Measurements from ENCODE around the gene KCNQ1. TPM values are rescaled to one million over a fixed set of nuclear protein-coding genes. Genes with fewer than 3 reads are reported as not detected.

KCNQ1 gene
- total RNA-seq, 4 donors from 2014 or later, result 2.6 to 12.7 (median 4.9) TPM

DNA sequence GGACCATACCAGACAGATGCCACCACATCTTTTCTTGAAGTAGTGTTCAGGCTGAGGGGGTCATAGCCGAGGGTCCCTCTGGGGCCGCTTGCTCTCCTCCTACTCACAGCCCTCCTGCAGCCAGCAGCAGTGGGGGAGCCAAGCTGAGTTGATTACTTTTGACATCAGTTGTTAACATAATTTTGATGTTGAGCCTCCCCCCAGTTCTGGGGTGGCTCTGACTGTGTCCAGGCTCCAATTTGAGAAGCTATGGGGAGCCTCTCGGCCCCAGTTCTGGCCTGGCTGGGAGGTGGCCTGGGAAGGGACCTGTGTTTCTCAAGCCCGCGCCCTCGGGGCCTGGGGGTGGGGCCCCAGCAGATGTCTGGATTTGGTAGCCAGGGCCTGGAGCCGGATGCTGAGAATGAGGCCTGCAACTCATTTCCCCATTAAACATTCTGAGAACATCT is 207.0 kb downstream of the KCNQ1 start:
- Histone ChIP-seq H3K4me1 (no peaks in the 10 kb centered on the region), H3K27ac (no peak overlapping the region), H3K9me3 (peaks cover 0 to 95% (median 0%) of the 10 kb centered on the region in 3 donors), H3K36me3 (no peaks in the 10 kb centered on the region), H3K4me3 (no peak overlapping the region), H3K27me3 (no peaks in the 10 kb centered on the region)
- TF ChIP-seq POLR2A (IDR thresholded peaks at IDR 0.05), result no peak
- no peak for TF ChIP-seq POLR2AphosphoS5 (IDR thresholded peaks at IDR 0.05)
- TF ChIP-seq EP300 (IDR thresholded peaks at IDR 0.05), result no peak
- TF ChIP-seq, protein P1, sequence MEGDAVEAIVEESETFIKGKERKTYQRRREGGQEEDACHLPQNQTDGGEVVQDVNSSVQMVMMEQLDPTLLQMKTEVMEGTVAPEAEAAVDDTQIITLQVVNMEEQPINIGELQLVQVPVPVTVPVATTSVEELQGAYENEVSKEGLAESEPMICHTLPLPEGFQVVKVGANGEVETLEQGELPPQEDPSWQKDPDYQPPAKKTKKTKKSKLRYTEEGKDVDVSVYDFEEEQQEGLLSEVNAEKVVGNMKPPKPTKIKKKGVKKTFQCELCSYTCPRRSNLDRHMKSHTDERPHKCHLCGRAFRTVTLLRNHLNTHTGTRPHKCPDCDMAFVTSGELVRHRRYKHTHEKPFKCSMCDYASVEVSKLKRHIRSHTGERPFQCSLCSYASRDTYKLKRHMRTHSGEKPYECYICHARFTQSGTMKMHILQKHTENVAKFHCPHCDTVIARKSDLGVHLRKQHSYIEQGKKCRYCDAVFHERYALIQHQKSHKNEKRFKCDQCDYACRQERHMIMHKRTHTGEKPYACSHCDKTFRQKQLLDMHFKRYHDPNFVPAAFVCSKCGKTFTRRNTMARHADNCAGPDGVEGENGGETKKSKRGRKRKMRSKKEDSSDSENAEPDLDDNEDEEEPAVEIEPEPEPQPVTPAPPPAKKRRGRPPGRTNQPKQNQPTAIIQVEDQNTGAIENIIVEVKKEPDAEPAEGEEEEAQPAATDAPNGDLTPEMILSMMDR (IDR thresholded peaks at IDR 0.05), result no peak
- no peak for ATAC-seq
- 78% methylated on average over 2 of the region's 7 CpGs; no CpG with 5 or more reads in 1 of the 2 donors for WGBS, 2 donors (ENCODE audit: low coverage in 1 of 2)

DNA sequence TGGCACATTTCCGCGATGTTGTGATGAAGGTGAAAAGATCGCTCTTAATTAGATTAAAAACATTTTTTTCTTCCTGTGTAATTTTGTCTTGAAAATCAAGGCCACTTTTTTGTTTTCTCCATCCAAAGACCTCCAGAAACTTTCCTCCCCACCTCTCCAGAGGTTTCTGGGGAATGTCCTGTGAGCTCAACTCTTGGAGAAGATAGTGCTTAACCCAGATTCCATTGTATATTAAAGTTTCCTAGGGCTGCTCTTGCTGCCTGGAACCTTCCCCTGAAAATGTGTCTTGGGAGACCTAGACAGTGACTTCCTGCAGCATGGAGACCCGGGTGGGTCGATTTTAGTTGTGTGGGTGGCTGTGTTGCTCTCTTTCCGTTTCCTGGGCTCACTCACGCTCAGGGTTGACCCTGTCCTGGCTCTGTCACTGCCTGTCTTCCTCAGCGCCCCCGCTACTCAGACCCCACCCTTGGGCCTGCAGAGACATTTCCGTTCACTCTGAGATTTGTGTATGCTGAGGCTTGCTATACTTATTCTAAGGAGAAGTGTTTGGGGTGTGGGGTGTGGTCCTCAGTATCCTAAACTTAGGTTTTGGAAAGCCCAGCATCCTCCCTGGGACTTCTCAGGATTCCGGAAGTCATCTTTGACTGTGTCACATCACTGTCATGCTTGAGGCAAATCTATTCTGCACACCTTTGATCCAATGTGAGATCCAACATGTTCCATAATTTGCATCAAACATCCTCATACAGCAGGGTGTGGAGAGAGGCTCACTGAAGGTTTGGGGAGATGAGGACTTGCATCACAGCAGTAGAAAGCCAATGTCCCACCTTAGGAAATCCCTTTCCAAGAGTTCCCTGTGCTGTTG is 207.8 kb downstream of the KCNQ1 start:
- WGBS, 2 donors (ENCODE audit: low coverage in 1 of 2), result 69 to 72% methylated on average over 7 to 10 of the region's 11 CpGs
- Histone ChIP-seq H3K9me3 (peaks cover 0 to 89% (median 0%) of the 10 kb centered on the region in 3 donors), H3K4me1 (no peaks in the 10 kb centered on the region), H3K27ac (no peak overlapping the region), H3K4me3 (no peak overlapping the region), H3K36me3 (no peaks in the 10 kb centered on the region), H3K27me3 (no peaks in the 10 kb centered on the region)
- TF ChIP-seq, protein P1 (IDR thresholded peaks at IDR 0.05), result no peak
- TF ChIP-seq EP300 (IDR thresholded peaks at IDR 0.05) (no peak), POLR2A (IDR thresholded peaks at IDR 0.05) (no peak), POLR2AphosphoS5 (IDR thresholded peaks at IDR 0.05) (no peak)
- no peak for ATAC-seq

DNA sequence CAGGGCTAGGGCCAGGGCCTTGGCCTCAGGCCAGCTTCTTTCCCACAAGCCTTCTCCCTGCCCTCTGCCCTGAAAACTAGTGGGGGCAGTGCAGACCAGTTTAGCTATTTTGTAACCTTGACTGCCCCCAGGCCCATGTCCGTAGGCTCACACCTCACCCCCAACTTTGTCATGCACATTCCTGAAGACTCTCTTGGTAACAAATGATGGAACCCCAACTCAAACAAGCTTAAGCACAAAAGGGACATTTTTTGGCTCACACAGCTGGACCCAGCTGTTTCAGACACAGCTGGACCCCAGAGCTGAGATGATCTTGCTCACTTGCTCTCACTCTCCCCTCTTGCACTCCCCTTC is 208.4 kb downstream of the KCNQ1 start:
- Histone ChIP-seq H3K4me1 (no peaks in the 10 kb centered on the region), H3K9me3 (peaks cover 0 to 83% (median 0%) of the 10 kb centered on the region in 3 donors), H3K27me3 (no peaks in the 10 kb centered on the region), H3K36me3 (no peaks in the 10 kb centered on the region), H3K4me3 (no peak overlapping the region), H3K27ac (no peak overlapping the region)
- no peak for TF ChIP-seq POLR2A (IDR thresholded peaks at IDR 0.05)
- TF ChIP-seq, protein P1 (IDR thresholded peaks at IDR 0.05), result no peak
- no peak for TF ChIP-seq POLR2AphosphoS5 (IDR thresholded peaks at IDR 0.05)
- TF ChIP-seq EP300 (IDR thresholded peaks at IDR 0.05), result no peak
- WGBS, 2 donors (ENCODE audit: low coverage in 1 of 2), result 80 to 100% methylated on average over 1 of the region's 1 CpG
- no peak for ATAC-seq

DNA sequence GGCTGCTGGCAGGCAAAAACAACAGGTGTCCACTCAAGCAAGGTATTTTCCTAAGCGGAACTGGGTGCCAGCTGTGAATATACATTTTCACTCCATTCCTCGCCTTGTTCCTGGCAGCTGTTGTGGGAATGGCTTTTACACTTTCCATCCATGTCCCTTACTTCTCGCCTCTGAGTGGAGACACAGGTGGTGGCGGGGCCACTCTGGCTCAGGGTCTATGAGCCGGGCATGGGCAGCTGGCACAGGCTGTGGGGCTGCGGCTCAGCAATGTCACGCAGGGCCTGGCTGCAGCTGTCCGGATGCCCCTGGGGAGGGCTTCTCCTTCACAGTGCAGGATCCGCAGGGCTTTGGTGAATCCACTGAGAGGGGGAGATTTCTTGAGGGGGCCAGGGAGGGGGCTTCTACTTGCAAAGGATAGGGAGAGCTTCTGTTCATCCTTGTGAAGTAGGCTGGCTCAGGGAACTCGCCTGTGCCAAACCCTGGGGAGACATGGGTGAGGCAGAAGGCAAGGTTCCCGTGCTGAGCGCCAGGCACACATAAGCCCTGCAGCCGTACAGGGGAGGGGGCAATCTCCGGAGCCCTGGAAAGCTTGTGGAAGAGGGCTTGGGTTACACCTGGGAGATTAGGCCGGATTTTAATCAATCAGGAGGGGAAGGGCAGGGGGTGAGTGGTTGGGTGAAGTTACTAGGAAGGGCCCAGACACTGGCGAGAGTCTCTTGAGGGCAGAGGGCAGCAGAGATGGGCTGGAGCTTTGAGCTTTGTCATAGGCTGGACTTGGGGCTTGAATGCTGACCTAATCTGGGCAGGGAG is 209.3 kb downstream of the KCNQ1 start:
- peaks cover 0 to 83% (median 0%) of the 10 kb centered on the region in 3 donors for H3K9me3 ChIP-seq
- WGBS, 2 donors (ENCODE audit: low coverage in 1 of 2), result 80 to 85% methylated on average over 2 to 5 of the region's 16 CpGs

More for the DNA sequence above, 209.3 kb downstream of the KCNQ1 start:
- no peaks in the 10 kb centered on the region for H3K36me3 ChIP-seq
- H3K4me3 ChIP-seq, result no peak overlapping the region
- no peaks in the 10 kb centered on the region for H3K27me3 ChIP-seq
- no peak for TF ChIP-seq POLR2A (IDR thresholded peaks at IDR 0.05)
- TF ChIP-seq, protein P1 (IDR thresholded peaks at IDR 0.05), result no peak
- TF ChIP-seq EP300 (IDR thresholded peaks at IDR 0.05), result no peak
- TF ChIP-seq POLR2AphosphoS5 (IDR thresholded peaks at IDR 0.05), result no peak
- H3K27ac ChIP-seq, result no peak overlapping the region
- no peak for ATAC-seq
- no peaks in the 10 kb centered on the region for H3K4me1 ChIP-seq

Measured in gastroesophageal sphincter (tissue), 4 donors.